ENCODE data around the gene ARHGAP15.

DNA sequence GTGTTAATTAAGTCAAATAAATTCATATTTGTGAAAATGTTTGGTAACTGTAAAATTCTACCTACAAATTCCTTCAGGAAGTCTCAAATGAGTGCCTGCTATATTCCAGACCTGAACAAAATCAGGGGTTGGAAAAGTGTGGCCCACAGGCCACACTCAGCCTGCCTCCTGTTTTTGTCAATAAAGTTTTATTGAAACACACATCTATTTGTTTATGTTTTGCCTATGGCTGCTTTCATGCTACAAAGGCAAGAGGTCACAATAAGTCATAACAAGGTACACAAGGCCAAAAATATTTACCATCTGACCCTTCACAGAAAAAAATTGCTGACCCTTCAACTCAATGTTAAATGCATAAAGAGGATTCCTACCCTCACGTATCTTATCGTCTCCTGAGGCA is 581.7 kb downstream of the ARHGAP15 start:
- TF ChIP-seq YY1 (IDR thresholded peaks at IDR 0.05; ENCODE audit: low read depth), result no peak
- TF ChIP-seq TEAD4 (IDR thresholded peaks at IDR 0.05), result no peak
- TF ChIP-seq ZBTB7A (IDR thresholded peaks at IDR 0.05; ENCODE audit: low read depth), result no peak
- no peak for TF ChIP-seq EP300 (IDR thresholded peaks at IDR 0.05; ENCODE audit: borderline replicate concordance)
- TF ChIP-seq TAF1 (IDR thresholded peaks at IDR 0.05; ENCODE audit: low read depth), result no peak
- TF ChIP-seq MAX (IDR thresholded peaks at IDR 0.05), result no peak
- no peak for TF ChIP-seq USF1 (IDR thresholded peaks at IDR 0.05)
- TF ChIP-seq FOXM1 (IDR thresholded peaks at IDR 0.05; ENCODE audit: borderline replicate concordance, low read depth), result no peak
- no peak for TF ChIP-seq RAD21 (IDR thresholded peaks at IDR 0.05; ENCODE audit: low read depth)
- no peak for TF ChIP-seq CEBPB (IDR thresholded peaks at IDR 0.05)
- TF ChIP-seq REST (IDR thresholded peaks at IDR 0.05; ENCODE audit: low read depth), result no peak
- no peak for TF ChIP-seq TCF12 (IDR thresholded peaks at IDR 0.05; ENCODE audit: low read depth)
- no peak for TF ChIP-seq EGR1 (IDR thresholded peaks at IDR 0.05)
- no peak for TF ChIP-seq CREB1 (IDR thresholded peaks at IDR 0.05; ENCODE audit: low read depth)

Measured in Ishikawa (cell line).